Natural killer cell treated with Interleukin-12 subunit alpha and Interleukin-12 subunit beta and Interleukin-15 and Interleukin-18, amount 100 ng/mL, for 72 hours (primary cell): ENCODE measurements around the gene MCRIP1. TPM values are rescaled to one million over a fixed set of nuclear protein-coding genes. Genes with fewer than 3 reads are reported as not detected.

Experiments used
- ATAC-seq, 2 donors: fragments of 150-1000 bp; cut with Tn5 transposase in 1 of 2; sonication (Bioruptor Pico), chemical (Tn5 transposase) in 1 of 2; 2 replicates each; pipeline ENCODE4 v1.10.0; 2021
- DNase-seq: peaks from one replicate; pipeline ENCODE4 v3.0.0; 2022; ENCODE audit warnings: low spot score
- H3K27ac Mint-ChIP-seq, 2 donors: 1 replicate in 1 of 2; 2 replicates in 1 of 2; pipeline ENCODE4 v1.8.0; 2022; ENCODE audit warnings: mixed read lengths in 2 of 2, mild to moderate bottlenecking in 1 of 2, moderate library complexity in 1 of 2
- H3K27me3 Mint-ChIP-seq, 2 donors: 1 replicate in 1 of 2; 2 replicates in 1 of 2; pipeline ENCODE4 v1.8.0; 2022; ENCODE audit warnings: mixed read lengths in 2 of 2
- H3K36me3 Mint-ChIP-seq: one replicate; pipeline ENCODE4 v1.8.0; 2022; ENCODE audit warnings: mixed read lengths
- H3K4me1 Mint-ChIP-seq, 2 donors: 1 replicate in 1 of 2; 2 replicates in 1 of 2; pipeline ENCODE4 v1.8.0; 2022; ENCODE audit warnings: low read depth in 2 of 2, mixed read lengths in 2 of 2, mild to moderate bottlenecking in 1 of 2
- H3K4me3 Mint-ChIP-seq: one replicate; pipeline ENCODE4 v1.8.0; 2022; ENCODE audit warnings: mixed read lengths
- H3K9me3 Mint-ChIP-seq: 2 replicates; pipeline ENCODE4 v1.8.0; 2022; ENCODE audit warnings: mixed read lengths
- total RNA-seq, 2 donors: library from RNA; stranded (reverse); gene quantifications; one replicate each; pipeline ENCODE4 v1.2.3, GENCODE V29; 2022

MCRIP1 gene
- total RNA-seq, 2 donors from 2014 or later: 83.9 to 104 TPM

DNA sequence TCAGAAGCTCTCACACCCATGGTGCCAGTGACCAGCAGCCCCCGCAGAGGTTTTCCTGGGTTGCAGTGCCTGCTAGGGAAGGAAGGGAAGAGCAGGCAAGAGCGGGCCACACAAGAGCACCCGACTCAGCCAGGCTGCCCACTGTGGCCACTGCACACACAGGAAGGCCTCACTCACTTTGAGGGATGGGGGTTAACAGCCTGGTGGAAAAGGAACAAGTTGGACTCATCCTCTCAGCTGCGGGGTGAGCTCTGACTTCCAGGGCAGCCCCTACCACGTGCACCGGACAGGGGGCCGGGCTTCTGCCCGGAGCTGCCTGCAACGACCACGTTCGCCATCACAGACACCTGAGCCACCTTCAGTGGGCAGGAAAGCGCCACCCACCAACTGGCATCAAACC, 19.1 kb upstream of the MCRIP1 start:
- Mint-ChIP-seq H3K27ac (no peak overlapping the region), H3K4me1 (peaks cover 5 to 13% of the 10 kb centered on the region in 2 donors), H3K9me3 (no peaks in the 10 kb centered on the region), H3K27me3 (no peaks in the 10 kb centered on the region), H3K36me3 (no peaks in the 10 kb centered on the region), H3K4me3 (no peak overlapping the region)
- DNase-seq (no peak), ATAC-seq (no peak)

DNA sequence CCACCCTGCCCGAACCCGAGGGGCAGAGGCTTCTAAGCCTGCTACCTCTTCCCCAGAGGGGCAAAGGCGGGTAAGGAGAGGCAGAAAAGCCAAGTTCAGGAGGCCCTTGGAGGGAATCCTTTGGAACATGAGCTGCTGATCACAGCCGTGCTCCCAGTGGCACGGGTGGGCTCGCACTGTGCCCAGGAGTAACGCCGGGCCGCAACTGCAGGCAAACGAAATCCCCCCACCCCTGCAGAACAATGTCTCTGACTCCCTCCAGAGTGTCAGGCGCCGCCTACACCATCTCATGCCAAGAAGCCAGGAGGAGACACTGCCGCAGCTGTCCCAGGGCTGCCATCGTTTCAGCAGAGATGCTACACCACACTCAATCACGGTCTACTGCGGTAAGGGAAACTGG, 18.3 kb upstream of the MCRIP1 start:
- Mint-ChIP-seq H3K4me3 (no peak overlapping the region), H3K36me3 (no peaks in the 10 kb centered on the region), H3K4me1 (peaks cover 5 to 12% of the 10 kb centered on the region in 2 donors), H3K27ac (no peak overlapping the region), H3K27me3 (no peaks in the 10 kb centered on the region), H3K9me3 (no peaks in the 10 kb centered on the region)
- no peak for DNase-seq
- ATAC-seq: no peak

DNA sequence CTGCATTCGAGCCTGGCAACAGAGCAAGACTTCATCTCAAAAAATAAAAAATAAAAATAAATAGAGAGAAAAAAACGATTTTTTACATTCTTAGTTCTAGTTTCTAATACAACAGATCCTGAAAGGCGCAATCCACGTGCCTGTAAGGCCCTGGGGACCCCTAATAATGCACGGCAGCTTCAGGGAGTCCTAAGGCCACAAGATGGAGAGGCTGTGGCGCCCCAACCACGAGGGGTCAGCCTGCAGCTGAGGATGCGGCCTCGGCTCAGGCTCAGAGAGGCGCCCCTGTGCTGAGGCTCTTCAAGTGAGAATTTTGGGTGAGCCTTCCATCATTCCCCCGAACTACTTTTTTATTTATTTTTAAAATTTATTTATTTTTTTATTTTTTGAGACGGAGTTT, 16.4 kb upstream of the MCRIP1 start:
- H3K27ac Mint-ChIP-seq: no peak overlapping the region
- H3K36me3 Mint-ChIP-seq: no peaks in the 10 kb centered on the region
- H3K4me1 Mint-ChIP-seq: peaks cover 0 to 8% of the 10 kb centered on the region in 2 donors
- H3K4me3 Mint-ChIP-seq: no peak overlapping the region
- DNase-seq (no peak), ATAC-seq (no peak)
- H3K9me3 Mint-ChIP-seq: no peaks in the 10 kb centered on the region
- no peaks in the 10 kb centered on the region for H3K27me3 Mint-ChIP-seq

DNA sequence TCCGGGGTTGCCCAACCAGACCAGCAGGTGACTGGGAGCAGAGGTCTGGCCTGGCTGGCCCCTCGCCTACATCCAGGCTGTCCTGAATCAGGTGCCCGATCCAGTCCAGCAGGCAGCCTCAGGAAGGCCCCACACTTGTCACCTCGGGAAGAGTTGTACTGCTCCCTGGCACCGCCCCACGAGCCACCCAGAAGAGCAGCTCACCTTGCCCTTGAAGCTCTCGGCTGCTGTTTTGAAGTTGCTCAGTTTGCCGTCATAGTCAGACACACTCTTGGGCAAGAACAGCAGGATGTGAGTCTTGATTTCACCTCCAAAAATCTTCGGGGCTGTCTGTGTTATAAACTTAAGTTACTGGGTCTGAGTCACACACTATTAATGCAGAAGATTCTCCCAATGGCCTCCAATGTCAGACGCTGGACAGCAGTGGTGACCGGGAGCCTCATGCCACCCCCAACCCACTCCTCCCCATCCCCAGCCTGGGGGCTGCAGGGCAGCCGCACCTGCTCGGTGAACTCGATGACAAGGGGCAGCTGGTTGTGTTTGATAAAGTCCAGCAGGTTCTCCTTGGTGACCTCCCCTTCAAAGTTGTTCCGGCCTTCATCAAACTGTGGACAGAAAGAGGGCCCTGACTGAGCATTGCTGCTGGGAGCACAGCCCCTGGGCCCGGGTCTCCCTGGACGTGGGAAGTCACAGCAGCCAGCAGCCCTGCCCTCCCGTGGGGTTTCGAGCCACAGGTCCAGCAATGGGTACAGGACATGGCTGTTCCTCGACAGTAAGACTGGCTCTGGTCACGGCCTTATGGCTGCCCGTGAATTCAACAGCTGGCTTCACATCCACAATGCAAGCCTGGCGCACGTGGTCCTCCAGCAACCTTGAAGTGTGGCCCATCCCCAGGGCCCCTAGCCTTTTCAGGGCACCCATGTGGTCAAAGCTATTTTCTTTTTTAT, 13.9 kb upstream of the MCRIP1 start:
- DNase-seq: no peak
- no peak overlapping the region for H3K27ac Mint-ChIP-seq
- no peaks in the 10 kb centered on the region for H3K27me3 Mint-ChIP-seq
- H3K9me3 Mint-ChIP-seq: no peaks in the 10 kb centered on the region
- peaks cover 0 to 7% of the 10 kb centered on the region in 2 donors for H3K4me1 Mint-ChIP-seq
- H3K36me3 Mint-ChIP-seq: no peaks in the 10 kb centered on the region
- H3K4me3 Mint-ChIP-seq: no peak overlapping the region
- no peak for ATAC-seq

DNA sequence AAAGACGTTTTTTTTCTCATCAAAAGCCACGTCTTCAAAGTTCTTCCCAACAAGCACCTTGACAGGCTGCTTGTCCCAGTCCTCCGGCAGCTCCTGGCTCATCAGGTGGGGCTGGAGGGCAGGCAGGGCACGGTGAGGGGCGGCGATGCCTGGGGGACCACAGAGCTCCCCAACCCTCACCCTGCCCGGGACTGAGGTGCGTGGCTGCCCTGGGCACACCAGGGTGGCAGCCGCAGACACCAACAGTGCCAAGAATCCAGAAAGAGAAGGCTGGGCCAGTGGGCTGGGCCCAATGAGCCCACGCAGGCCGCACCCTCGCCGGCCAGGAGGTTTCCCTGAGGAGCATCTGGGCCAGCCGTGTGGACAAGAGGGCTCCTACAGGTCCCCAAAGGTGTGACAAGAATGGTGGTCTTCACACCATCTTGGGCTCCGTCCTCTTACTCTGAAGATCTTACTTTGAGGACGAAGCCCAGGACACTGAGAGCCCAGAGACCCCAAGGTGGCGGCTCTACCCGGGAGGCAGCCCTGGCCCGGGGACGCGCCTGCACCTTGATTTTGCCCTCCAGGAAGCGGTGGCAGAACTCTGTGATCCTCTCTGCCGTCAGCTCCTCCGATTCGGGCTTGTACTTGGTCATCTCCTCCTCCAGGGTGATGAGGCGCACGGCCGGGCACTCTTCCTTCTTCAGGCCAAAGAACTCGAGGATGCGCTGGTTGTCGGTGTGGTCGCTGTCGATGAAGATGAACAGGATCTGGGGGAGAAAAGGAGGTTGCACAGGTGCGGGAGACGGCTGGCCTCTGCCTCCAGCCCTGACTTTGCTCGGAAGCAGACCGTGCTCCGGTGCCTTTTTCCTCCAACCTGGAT, 13.0 kb upstream of the MCRIP1 start:
- Mint-ChIP-seq H3K4me1 (peaks cover 0 to 2% of the 10 kb centered on the region in 2 donors), H3K36me3 (no peaks in the 10 kb centered on the region), H3K27ac (no peak overlapping the region), H3K9me3 (no peaks in the 10 kb centered on the region), H3K27me3 (no peaks in the 10 kb centered on the region), H3K4me3 (no peak overlapping the region)
- ATAC-seq (no peak), DNase-seq (no peak)

DNA sequence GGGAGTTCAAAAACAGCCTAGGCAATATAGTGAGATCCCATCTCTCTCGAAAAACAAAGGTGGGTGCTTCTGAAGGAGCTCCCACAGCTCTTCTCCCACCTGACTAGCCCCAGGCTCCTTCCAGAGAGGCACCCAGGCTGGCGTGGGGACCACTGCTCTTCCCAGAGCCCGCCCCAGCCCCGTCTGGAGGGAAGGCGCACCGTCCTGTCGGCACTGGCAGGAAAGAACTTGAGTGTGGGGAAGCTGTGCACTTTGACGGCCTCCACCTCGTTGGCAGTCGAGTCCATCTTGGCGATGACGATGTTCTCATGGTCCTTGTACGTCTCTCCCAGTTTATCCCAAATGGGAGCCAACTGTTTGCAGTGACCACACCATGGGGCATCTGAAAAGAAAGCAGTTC, 12.3 kb upstream of the MCRIP1 start:
- Mint-ChIP-seq H3K27ac (no peak overlapping the region), H3K36me3 (no peaks in the 10 kb centered on the region), H3K27me3 (no peaks in the 10 kb centered on the region), H3K4me3 (no peak overlapping the region), H3K9me3 (no peaks in the 10 kb centered on the region), H3K4me1 (peaks cover 0 to 2% of the 10 kb centered on the region in 2 donors)
- no peak for DNase-seq
- ATAC-seq: no peak

DNA sequence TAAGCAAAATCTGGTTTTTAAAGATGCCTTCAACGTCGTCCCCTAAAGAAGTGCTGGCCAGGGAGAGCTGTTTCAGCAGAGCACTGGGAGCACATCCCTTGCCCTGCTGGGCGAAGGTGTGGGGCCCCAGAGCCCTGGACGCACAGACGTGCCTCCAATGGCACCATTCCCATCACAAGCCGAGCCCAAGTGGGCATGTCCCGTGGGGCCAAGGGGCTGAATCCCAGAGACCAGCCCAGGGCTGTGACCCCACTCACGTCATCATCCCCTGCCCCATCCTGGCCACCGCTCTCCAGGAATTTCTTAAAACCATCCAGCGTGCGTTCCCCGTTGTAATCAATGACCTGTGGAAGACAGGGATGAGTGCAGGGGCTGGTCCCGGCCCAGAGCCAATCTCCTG, 11.8 kb upstream of the MCRIP1 start:
- no peaks in the 10 kb centered on the region for H3K36me3 Mint-ChIP-seq
- H3K4me3 Mint-ChIP-seq: no peak overlapping the region
- DNase-seq (no peak), ATAC-seq (no peak)
- H3K27me3 Mint-ChIP-seq: no peaks in the 10 kb centered on the region
- H3K27ac Mint-ChIP-seq: peak overlapping the region in 1 of 2 donors; percentile 51
- H3K4me1 Mint-ChIP-seq: peaks cover 0 to 2% of the 10 kb centered on the region in 2 donors
- no peaks in the 10 kb centered on the region for H3K9me3 Mint-ChIP-seq

DNA sequence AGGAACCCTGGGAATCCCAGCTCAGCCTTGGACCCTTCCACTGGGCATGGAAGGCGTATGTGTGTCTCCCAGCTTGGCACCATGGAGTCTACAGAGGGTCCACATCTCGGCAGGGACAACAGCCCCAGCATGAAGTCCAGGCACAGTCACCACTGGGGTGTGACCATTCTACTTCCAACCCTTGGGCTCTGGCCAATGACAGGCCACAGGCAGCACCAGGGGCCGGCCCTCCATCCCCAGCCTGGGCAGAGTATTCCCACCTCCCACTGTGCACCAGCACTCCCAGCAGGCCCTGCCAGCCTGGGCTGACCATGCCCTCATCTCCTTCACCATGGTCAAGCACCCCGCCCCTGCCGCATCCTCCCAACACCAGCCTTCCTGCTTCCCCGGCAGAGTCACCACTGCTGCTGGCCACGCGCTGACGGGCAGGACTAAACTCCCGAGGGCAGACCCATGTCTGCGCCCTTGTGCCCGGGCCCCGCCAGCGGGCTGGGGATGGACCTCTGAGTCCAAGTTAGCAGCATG, 11.3 kb upstream of the MCRIP1 start:
- DNase-seq (no peak), ATAC-seq (peak in 1 of 2 donors; percentile 21)
- Mint-ChIP-seq H3K4me1 (peaks cover 0 to 2% of the 10 kb centered on the region in 2 donors), H3K9me3 (no peaks in the 10 kb centered on the region), H3K4me3 (no peak overlapping the region), H3K27me3 (no peaks in the 10 kb centered on the region), H3K36me3 (no peaks in the 10 kb centered on the region), H3K27ac (peak overlapping the region in 1 of 2 donors; percentile 51)

DNA sequence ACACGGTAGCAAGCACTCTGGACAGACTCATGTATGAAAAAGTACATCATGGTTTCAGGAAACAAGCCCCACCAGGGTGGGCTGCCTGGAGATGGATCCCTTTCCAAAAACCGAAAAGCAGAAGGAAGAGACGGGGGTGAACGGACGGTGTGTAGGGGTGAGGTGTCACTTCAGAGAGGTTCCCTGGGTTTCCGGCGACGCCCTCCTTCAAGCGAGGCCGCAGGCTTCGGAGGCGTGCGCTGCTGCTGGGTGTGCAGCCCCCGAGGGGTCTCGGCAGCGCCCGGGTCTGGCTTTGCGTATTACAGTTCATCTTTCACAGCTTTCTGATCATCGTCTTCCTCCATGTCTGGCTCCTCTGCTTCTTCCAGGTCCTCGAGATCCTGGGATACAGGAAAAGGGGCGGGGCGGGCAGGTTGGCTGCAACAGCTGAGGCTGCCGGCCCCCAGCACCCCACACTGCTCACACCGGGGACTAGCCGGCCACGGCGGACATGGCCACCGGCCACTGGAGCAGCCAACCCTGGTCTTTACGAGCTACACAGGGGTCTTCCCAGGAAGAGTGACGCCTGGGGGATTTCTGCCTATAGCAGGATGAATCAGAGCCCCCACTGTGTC, 10.7 kb upstream of the MCRIP1 start:
- ATAC-seq: no peak
- DNase-seq: no peak
- Mint-ChIP-seq H3K9me3 (no peaks in the 10 kb centered on the region), H3K4me1 (peaks cover 0 to 2% of the 10 kb centered on the region in 2 donors), H3K27me3 (no peaks in the 10 kb centered on the region), H3K27ac (no peak overlapping the region), H3K36me3 (no peaks in the 10 kb centered on the region), H3K4me3 (no peak overlapping the region)

DNA sequence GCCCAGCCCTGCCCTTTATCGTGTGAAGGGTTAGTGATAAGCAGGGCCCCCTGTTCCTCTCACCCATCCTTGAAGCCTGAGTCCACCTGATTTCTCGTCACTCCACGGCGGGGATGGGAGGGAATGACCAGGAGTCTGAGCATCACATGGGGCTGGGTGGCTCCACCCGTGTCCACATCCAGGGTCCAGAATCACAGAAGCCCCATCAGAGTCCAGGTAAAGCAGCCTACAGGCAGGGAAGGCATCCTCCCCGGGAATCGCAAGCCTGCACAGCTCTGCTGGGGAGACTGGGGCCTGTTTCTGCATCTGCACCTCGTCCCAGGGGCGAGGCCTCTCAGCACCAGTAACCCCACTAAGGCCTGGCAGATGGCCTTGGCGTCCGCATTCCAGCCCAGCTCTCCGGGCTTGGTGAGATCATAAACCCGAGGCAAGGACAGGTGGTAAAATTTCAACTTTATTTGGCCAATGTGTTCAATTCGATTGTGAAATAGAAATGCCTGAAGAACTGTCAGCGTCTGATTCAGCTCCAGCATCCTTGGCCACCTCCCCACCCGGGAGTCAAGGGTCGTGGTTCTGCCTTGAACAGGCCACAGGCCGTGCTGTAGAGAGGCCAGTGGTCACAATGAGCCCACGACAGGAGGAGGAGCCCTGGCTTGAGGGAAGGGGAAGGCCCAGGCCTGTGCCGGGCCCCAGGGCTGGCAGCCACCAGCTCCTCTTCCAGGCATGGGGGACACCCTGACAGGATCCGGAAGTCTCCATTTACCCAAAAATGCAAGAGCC, 9.8 kb upstream of the MCRIP1 start:
- ATAC-seq (no peak), DNase-seq (no peak)
- Mint-ChIP-seq H3K36me3 (no peaks in the 10 kb centered on the region), H3K27ac (no peak overlapping the region), H3K4me1 (peaks cover 1 to 4% of the 10 kb centered on the region in 2 donors), H3K27me3 (no peaks in the 10 kb centered on the region), H3K9me3 (no peaks in the 10 kb centered on the region), H3K4me3 (no peak overlapping the region)

DNA sequence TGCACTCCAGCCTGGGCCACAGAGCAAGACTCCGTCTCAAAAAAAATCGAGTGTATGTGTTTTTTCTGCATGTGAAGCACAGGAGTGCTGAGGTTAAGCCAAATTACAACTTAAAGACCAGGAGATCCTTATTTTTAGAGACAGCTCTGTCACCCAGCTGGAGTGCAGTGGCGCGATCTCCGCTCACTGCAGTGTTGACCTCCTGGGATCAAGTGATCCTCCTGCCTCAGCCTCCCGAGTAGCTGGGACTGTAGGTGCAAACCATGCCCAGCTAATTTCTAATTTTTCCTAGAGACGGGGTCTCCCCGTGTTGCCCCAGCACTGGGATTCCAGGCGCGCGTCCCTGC, 9.3 kb upstream of the MCRIP1 start:
- Mint-ChIP-seq H3K27ac (no peak overlapping the region), H3K36me3 (no peaks in the 10 kb centered on the region)

DNA sequence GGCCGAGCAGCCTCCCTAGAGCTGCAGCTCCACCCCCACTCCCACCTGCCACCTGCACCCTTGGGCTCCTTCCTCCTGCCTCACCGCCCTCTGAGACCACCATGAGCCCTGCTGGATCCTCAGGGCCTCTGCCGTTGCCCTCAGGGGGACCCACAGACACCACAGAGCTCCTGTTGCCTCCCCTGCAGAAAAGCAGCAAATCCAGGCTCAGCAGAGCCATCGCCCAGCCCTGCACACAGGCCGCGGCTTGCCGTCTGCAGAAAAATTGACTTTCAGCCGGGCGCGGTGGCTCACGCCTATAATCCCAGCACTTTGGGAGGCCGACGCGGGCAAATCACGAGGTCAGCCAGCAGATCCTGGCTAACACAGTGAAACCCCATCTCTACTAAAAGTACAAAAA, 8.8 kb upstream of the MCRIP1 start:
- ATAC-seq: no peak
- H3K27me3 Mint-ChIP-seq: no peaks in the 10 kb centered on the region
- DNase-seq: no peak
- no peak overlapping the region for H3K4me3 Mint-ChIP-seq
- H3K9me3 Mint-ChIP-seq: no peaks in the 10 kb centered on the region
- no peak overlapping the region for H3K27ac Mint-ChIP-seq
- no peaks in the 10 kb centered on the region for H3K36me3 Mint-ChIP-seq
- peaks cover 6 to 8% of the 10 kb centered on the region in 2 donors for H3K4me1 Mint-ChIP-seq

More for the DNA sequence above, 9.3 kb upstream of the MCRIP1 start:
- peaks cover 6 to 8% of the 10 kb centered on the region in 2 donors for H3K4me1 Mint-ChIP-seq
- ATAC-seq (no peak), DNase-seq (no peak)
- H3K27me3 Mint-ChIP-seq: no peaks in the 10 kb centered on the region
- H3K9me3 Mint-ChIP-seq: no peaks in the 10 kb centered on the region
- no peak overlapping the region for H3K4me3 Mint-ChIP-seq
